HS-5 (cell line): ENCODE measurements around the gene SIGLEC6.
"Not testable (repeated sequence)": the region's sequence is repeated elsewhere in the genome, so short reads cannot be mapped to it uniquely, and the experiment has no call there.

Experiments used
- DNase-seq: peaks from one replicate; pipeline ENCODE4 v3.0.0-alpha.2; 2012; ENCODE audit warnings: low read depth

SIGLEC6 gene

GRCh38 chr19:51508059-51508733 is 23.3 kb downstream of the SIGLEC6 start:
- no peak for DNase-seq

DNA sequence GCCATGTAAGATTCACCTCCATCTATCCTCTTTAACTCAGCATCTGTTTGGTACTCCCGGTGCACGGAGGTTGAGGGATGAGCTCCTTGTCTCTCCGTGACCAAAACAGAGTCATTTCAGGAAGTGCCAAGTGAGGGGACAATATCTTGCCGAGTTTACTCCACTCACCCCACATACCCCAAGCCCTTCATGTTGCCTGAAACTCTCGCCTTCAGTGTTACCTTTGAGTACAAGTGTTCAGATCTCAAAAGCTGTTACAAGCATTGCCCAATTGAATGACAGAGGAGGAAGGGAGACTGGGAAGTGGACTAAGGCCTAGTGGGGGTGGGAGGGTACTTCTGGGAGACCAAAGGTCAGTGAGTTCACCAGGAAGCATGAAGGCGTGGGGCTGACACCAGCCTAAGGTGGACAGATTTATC is 23.8 kb downstream of the SIGLEC6 start:
- DNase-seq: no peak

DNA sequence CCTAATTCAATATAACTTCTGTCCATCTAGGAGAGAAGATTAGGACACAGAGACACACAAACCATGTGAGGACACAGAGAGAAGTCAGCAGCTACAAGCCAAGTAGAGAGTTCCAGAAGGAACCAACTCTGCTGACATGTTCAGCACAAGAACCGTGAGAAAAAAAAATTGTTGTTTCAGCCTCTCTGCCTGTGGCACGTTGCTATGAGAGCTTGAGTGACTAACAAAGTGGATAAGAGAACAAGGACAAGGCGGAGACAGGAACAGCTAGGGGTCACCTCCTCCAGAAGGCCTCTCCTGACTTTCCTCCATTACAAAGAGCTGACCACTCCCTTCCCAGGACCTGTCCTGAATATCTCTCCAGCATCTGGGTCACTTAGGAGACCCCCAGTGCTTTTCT is 24.3 kb downstream of the SIGLEC6 start:
- no peak for DNase-seq

- no peak for DNase-seq
Observed at GRCh38 chr19:51505904-51506303, 25.6 kb downstream of the SIGLEC6 start.

DNA sequence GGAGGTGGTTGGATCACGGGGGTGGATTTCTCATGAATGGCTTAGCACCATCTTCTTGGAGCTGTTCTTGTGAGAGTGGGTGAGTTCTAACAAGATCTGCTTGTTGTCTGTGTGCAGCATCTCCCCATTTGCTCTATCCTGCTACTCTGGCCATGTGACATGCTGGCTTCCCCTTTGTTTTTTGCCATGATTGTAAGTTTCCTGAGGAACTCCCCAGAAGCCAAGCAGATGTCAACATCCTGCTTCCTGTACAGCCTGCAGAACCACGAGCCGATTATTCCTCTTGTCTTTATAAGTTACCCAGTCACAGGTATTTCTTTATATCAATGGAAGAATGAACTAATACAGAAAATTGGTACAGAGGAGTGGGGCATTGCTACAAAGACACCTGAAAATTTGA is 27.6 kb downstream of the SIGLEC6 start:
- DNase-seq: no peak

- no peak for DNase-seq
Observed at GRCh38 chr19:51503286-51503817, 28.1 kb downstream of the SIGLEC6 start.

DNA sequence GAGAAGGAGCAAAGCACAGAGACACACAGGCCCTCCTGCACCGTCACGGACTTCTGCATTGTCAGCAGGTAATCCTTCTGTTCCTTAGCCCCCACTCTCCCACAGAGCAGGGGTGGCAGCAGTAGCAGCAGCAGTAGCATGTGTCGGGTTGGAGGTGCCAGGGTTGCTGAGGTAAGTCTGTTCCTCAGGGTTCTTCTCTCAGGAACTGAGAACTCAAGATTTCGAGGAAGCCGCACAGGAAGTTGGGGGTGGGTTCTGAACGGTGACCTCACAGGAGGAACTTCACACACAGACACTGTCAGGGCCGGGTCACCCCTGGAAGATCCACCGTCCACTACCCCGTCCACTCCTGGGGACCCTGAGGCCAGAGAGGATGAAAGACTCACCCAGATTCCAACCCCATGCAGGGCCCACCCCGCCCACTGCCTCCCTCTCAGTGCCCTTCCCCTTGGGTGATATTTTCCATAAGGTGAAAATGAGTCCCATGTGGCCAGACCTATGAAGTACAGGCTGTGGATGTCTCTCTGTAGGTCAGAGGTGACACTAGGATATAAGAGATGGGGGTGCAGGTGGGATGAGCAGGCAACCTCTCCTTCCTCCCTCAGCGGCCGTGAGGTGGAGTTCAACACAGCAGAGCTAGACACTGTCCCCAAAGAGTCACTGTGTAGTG is 29.7 kb downstream of the SIGLEC6 start, which contains the start of gene SIGLEC12:
TSS of gene SIGLEC12 (minus strand) at position 207 of the 670 bp plus-strand sequence. CDS start at position 140, 67 bp downstream.
- no peak for DNase-seq

GRCh38 chr19:51500931-51501330 is 30.5 kb downstream of the SIGLEC6 start:
- DNase-seq: not testable (repeated sequence)

GRCh38 chr19:51497666-51498065 is 33.8 kb downstream of the SIGLEC6 start:
- no peak for DNase-seq

GRCh38 chr19:51493776-51494175 is 37.7 kb downstream of the SIGLEC6 start:
- DNase-seq: no peak

DNA sequence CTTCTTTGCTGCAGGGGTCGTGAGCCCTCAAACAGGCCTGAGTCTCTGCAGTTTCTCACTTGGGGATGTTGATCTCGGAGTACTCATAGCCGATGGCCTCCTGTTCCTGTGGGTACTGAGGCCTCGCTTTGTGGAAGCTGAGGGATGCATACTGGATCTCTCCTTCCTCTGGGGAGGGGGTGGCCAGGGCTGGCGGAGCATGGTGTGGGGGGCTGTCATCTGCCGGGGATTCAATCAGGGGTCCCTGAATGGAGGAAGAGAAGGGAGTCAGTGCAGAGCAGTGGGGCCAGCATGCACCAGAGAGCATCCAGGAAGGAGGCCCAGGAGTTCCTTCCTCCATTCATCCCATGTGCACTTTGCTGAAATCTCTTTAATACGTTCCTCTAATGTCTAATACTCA is 39.9 kb downstream of the SIGLEC6 start:
- DNase-seq: no peak

- no peak for DNase-seq
Observed at GRCh38 chr19:51490676-51491075, 40.8 kb downstream of the SIGLEC6 start.

DNA sequence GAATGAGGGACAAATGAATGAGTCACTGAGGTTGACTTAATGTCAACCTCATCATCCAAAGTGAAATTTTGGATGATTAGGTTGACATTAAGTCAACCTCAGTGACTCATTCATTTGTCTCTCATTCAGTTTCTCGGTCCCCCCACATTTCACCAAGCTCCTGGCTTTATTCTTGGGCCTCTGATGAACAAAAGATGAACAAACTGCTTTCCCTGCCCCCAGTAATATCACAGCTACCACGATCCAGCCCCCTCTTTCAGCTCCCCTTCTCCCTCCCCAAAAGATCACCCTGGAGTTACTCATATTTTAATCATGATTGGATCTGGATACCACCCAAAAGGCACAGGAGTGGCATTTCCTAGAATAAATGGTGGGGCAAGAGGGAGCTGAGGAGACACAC is 42.4 kb downstream of the SIGLEC6 start:
- no peak for DNase-seq

DNA sequence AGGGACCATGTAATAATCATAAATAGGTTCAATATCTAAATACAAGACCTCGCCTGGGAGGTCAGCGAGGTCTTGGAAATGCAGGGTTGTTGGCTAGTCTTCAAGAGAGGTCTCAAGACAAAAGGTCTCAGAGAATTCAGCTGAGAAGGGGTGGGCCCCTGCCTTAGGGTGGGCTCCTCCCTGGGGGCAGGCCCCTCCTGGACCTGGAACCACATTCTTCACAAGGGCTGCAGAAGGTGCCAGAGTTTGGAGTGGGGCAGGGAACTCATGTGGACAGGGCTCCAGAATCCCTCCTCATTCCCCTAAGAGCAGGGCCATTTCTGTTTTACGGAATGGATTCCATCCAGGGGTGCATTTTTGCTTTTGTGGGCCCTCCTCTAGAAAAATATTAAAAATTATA is 43.0 kb downstream of the SIGLEC6 start:
- DNase-seq: no peak

DNA sequence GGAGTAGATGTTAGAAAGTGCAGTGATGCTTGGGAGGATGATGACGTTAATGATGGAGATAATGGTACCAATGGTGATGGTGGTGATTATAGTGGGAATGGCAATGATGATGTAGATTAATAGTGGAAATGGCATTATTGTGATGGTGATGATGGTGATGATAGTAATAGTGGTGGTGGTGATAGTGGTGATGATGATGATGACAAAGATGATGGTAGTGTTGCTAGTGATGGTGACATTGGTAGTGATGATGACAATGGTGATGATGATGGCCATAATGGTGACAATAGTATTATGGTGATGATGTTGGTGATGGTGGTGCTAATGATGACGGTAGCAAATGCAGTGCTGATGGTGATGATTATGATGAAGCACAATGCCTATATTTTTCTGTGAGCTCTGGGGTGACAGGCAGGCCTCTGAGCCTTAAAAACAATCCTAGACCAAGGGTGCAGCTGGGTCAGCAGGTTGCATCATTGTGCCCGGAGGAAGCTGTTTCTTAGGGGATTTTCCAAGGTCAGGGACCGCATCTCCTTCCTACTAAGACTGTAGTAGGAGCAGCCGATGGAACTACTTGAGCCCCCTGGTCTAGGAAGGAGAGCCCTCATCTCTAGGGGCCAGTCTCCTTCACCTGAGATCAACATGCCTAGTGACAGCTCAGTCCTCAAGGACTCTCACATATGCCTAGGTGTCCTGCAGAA is 45.4 kb downstream of the SIGLEC6 start:
- DNase-seq: no peak

DNA sequence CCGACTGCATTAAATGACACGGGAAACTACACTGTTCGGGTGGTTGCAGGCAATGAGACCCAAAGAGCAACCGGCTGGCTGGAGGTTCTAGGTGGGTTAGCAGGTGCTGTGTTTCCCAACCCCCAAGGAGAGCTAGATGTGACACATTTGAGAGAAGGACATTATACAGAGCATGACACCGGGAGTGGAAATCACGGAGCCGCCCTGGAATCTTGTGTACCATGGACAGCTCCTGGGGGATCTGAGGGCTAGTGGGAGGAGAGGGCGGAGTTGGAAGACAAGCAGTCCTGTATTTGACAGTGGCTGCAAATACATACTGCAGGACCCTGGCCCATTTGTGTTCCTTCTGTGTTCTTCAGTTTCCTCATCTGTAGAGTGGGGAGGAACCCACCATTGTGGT is 50.9 kb downstream of the SIGLEC6 start:
- no peak for DNase-seq

DNA sequence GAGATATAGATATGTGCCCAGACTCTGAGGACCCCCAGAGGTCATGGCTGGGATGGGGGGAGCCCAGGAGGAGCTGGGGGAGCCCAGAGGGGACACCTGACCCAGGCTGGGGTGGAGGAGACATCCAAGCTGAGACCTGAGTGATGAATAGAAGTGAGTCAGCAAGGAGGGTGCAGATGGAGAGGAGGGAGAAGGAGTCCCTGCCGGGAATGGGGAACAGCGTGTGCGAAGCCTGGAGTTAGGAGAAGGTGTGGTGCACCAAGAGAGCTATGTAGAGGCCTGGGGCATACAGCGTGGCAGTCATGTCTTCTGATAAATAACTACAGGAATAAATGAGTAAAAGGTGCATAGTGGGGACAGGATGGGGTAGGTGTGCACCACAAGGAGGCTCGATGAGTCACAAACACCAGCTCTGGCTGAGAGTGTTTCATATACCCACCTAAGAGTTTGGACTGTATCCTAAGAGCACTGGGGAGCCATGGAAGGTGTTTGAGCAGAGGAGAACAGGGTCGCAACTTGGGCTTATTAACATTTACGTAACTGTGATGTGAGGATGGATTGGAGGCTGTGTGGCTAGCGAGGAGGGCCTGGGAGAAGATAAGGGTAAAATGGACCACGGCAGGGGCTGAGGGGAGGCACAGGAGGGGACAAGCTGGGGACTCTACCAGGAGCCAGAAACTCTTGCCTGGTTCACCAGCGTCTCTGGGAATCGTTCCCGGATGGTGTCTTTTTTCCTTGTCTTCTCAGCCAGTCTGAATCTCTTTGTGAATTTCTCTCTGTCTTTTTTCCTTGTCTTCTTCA is 51.7 kb downstream of the SIGLEC6 start:
- DNase-seq: no peak

DNA sequence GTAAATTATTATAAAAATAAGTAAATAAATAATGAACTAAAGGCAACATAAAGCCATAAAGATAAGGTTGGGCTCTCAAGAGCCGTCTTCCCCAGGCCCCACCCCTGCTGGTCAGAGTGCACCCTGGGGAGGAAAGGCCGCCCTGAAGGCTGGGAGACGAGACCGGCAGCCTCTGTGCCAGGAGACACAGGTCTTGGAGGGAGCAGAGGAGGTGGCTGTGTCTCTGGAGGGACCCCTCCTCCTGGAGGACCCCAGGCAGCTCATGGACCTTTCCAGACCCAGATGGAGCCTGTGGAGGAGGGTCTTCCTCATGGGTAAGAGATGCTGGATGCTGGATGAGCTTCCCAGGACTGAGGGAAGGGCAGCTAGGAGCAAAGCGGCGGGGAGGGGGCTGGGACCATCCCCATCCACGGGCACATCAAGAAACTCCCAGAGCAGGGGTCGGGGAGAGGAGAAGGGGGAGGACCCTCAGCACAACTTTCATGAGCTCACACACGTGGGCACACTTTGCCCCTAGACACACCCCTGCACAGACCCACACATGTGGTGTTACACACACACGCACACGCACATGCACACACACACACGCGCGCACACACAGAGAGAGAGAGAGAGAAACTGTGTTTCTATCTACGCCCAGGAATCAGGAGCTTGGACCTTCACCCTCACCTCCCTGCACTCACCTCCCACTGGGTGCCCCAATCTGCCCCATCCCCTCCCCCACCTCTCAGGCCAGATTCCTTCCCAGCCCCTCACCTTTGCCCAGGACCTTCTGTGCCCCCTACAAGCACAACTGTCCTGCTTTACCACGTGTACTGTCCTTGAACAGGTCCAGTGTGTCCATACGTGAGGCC is 52.9 kb downstream of the SIGLEC6 start, which contains the start of gene CEACAM18:
TSS of gene CEACAM18 (plus strand) at position 159 of the 854 bp plus-strand sequence.
- no peak for DNase-seq

DNA sequence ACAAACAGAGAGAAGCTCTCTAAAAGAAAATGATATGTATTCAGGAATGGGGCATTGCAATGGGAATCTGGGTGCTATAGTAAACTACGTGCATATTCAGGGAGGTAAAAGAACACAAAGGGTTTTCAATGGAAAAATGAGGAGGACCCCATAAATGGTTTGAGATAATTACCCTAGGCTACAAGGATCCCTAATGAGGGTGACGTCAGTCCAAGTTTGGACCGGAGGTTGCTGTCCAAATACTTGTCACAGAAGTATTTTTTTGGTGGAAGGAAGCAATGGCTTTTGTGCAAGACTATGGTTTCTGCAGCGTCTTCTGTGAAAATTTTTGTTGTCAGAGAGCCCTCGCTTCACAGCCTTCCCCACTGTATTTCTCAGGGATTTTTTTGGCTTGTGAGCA is 54.1 kb downstream of the SIGLEC6 start:
- DNase-seq: no peak

DNA sequence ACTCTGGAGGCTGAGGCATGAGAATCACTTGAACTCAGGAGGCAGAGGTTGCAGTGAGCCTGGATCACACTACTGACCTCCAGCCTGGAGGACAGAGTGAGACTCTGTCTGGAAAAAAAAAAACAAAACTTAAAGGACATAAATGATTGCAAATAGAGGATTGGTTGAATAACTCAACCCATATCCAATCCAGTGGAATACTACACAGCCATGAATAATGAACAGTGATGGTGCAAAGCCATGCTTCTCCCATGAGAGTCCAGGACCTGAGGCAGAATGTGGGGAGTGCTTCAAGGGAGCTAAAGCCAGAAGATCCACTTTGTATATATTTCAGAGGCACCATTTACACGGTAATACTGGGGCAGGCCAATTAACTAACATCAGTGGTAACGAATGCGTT is 55.3 kb downstream of the SIGLEC6 start:
- no peak for DNase-seq
